ENCODE data around the gene MRPL19.

The MRPL19 gene

GRCh38 chr2:75614162-75614651, 32.4 kb upstream of the MRPL19 start:
- H3K4me1 ChIP-seq (ENCODE audit: control insufficient read depth, insufficient read depth, low read length), result no peaks in the 10 kb centered on the region
- 95 to 96% methylated on average over 5 of the region's 5 CpGs for WGBS, 2 experiments
- H3K27ac ChIP-seq (ENCODE audit: insufficient read depth, low read depth, low read length, poor library complexity, severe bottlenecking), result no peak overlapping the region
- no peak overlapping the region for H3K4me3 ChIP-seq (ENCODE audit: insufficient read depth, low read depth, low read length)
- H3K27me3 ChIP-seq (ENCODE audit: control insufficient read depth, insufficient read depth, low read length, poor library complexity, severe bottlenecking), result no peaks in the 10 kb centered on the region
- H3K36me3 ChIP-seq (ENCODE audit: control insufficient read depth, insufficient read depth, low read length), result no peaks in the 10 kb centered on the region
- no peaks in the 10 kb centered on the region for H3K9me3 ChIP-seq (ENCODE audit: control insufficient read depth, low read length)

- Histone ChIP-seq H3K27me3 (ENCODE audit: control insufficient read depth, insufficient read depth, low read length, poor library complexity, severe bottlenecking) (no peaks in the 10 kb centered on the region), H3K4me1 (ENCODE audit: control insufficient read depth, insufficient read depth, low read length) (no peaks in the 10 kb centered on the region), H3K36me3 (ENCODE audit: control insufficient read depth, insufficient read depth, low read length) (no peaks in the 10 kb centered on the region), H3K27ac (ENCODE audit: insufficient read depth, low read depth, low read length, poor library complexity, severe bottlenecking) (no peak overlapping the region), H3K4me3 (ENCODE audit: insufficient read depth, low read depth, low read length) (no peak overlapping the region), H3K9me3 (ENCODE audit: control insufficient read depth, low read length) (no peaks in the 10 kb centered on the region)
- 83% methylated on average over 2 of the region's 4 CpGs; no CpG with 5 or more reads in 1 of the 2 experiments for WGBS, 2 experiments
These were observed 30.2 kb upstream of the MRPL19 start for GRCh38 chr2:75616406-75616805.

DNA sequence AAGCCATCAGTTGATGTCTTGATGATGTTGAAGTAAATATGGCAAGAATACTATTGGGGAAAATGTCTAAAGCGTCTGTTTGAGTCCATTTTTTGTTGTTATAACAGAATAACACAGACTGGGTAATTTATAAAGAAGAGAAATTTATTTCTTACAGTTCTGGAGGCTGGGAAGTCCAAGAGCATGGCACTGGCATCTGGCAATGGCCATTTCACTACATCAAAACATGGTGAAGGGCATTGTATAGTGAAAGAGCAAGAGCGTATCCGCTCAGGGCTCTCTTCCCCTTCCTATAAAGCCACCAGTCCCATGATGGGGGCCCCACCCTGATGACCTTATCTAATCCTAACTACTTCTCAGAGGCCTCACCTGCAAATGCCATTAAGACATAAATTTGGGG, 29.6 kb upstream of the MRPL19 start:
- 87 to 91% methylated on average over 3 of the region's 3 CpGs for WGBS, 2 experiments
- Histone ChIP-seq H3K36me3 (ENCODE audit: control insufficient read depth, insufficient read depth, low read length) (no peaks in the 10 kb centered on the region), H3K4me3 (ENCODE audit: insufficient read depth, low read depth, low read length) (no peak overlapping the region)

DNA sequence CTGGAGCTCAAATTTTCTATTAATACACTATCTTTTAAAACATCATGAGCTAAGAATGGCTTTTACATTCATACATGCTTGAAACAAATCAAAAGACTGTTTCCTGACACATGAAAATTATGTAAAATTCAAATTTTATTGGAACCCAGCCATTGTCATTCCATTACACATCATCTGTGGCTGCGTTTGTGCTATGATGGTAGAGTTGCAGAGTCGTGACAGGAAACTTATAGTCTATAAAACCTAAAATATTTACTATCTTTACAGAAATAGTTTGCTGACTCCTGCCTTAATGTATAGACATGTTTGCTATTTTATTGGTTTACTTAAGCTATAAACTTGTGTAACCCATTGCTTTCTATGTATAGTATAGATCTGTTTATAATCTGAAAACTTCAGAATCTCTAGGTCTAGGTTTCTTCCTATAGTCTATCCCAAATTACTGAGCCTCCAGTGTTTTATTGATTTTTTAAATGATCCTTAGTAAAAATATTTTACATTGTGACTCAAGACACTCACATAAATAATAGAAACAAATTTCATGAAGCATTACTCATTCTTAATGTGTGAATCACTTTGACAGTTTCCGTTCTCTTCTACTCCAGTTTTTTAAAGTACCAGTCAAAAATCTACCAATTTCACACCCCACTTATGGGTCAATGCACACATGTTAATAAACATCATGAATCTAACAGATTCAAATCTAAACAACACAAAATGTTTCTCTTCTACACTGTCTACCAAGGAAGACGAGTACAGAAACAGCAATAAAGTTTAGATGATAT, 26.4 kb upstream of the MRPL19 start:
- 92 to 96% methylated on average over 2 to 4 of the region's 4 CpGs for WGBS, 2 experiments
- H3K27me3 ChIP-seq (ENCODE audit: control insufficient read depth, insufficient read depth, low read length, poor library complexity, severe bottlenecking), result no peaks in the 10 kb centered on the region

More for the DNA sequence above, 29.6 kb upstream of the MRPL19 start:
- Histone ChIP-seq H3K9me3 (ENCODE audit: control insufficient read depth, low read length) (no peaks in the 10 kb centered on the region), H3K27ac (ENCODE audit: insufficient read depth, low read depth, low read length, poor library complexity, severe bottlenecking) (no peak overlapping the region), H3K4me1 (ENCODE audit: control insufficient read depth, insufficient read depth, low read length) (no peaks in the 10 kb centered on the region), H3K27me3 (ENCODE audit: control insufficient read depth, insufficient read depth, low read length, poor library complexity, severe bottlenecking) (no peaks in the 10 kb centered on the region)

GRCh38 chr2:75621228-75621627, 25.4 kb upstream of the MRPL19 start:
- Histone ChIP-seq H3K4me1 (ENCODE audit: control insufficient read depth, insufficient read depth, low read length) (no peaks in the 10 kb centered on the region), H3K9me3 (ENCODE audit: control insufficient read depth, low read length) (no peaks in the 10 kb centered on the region), H3K4me3 (ENCODE audit: insufficient read depth, low read depth, low read length) (no peak overlapping the region), H3K36me3 (ENCODE audit: control insufficient read depth, insufficient read depth, low read length) (no peaks in the 10 kb centered on the region), H3K27me3 (ENCODE audit: control insufficient read depth, insufficient read depth, low read length, poor library complexity, severe bottlenecking) (no peaks in the 10 kb centered on the region), H3K27ac (ENCODE audit: insufficient read depth, low read depth, low read length, poor library complexity, severe bottlenecking) (no peak overlapping the region)
- 91% methylated on average over 3 to 4 of the region's 4 CpGs for WGBS, 2 experiments

More for the DNA sequence above, 26.4 kb upstream of the MRPL19 start:
- H3K27ac ChIP-seq (ENCODE audit: insufficient read depth, low read depth, low read length, poor library complexity, severe bottlenecking), result no peak overlapping the region
- no peaks in the 10 kb centered on the region for H3K4me1 ChIP-seq (ENCODE audit: control insufficient read depth, insufficient read depth, low read length)
- no peaks in the 10 kb centered on the region for H3K36me3 ChIP-seq (ENCODE audit: control insufficient read depth, insufficient read depth, low read length)
- H3K4me3 ChIP-seq (ENCODE audit: insufficient read depth, low read depth, low read length), result no peak overlapping the region
- no peaks in the 10 kb centered on the region for H3K9me3 ChIP-seq (ENCODE audit: control insufficient read depth, low read length)

DNA sequence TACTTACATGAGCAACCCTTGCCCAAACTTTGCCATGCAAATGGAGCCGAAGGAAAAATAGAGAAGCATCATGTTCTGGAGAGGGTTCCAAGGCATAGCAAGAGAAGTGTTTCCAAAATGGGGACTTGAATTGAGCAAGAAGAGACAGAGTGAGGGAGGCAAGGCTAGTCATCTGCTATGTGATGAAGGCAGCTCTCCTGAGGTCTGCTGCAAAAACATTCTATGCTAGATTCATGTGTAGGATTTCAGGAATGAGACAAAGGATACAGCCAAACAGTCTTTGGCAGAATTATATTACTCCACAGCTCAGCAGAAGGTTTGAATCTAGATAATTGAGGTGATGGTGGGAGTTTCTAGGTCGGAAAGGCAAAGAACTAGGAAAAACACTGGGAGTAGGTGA, 24.1 kb upstream of the MRPL19 start:
- H3K27me3 ChIP-seq (ENCODE audit: control insufficient read depth, insufficient read depth, low read length, poor library complexity, severe bottlenecking), result no peaks in the 10 kb centered on the region
- H3K27ac ChIP-seq (ENCODE audit: insufficient read depth, low read depth, low read length, poor library complexity, severe bottlenecking), result no peak overlapping the region
- no peaks in the 10 kb centered on the region for H3K9me3 ChIP-seq (ENCODE audit: control insufficient read depth, low read length)
- no peaks in the 10 kb centered on the region for H3K4me1 ChIP-seq (ENCODE audit: control insufficient read depth, insufficient read depth, low read length)
- H3K4me3 ChIP-seq (ENCODE audit: insufficient read depth, low read depth, low read length), result no peak overlapping the region
- 69 to 93% methylated on average over 2 of the region's 2 CpGs for WGBS, 2 experiments
- no peaks in the 10 kb centered on the region for H3K36me3 ChIP-seq (ENCODE audit: control insufficient read depth, insufficient read depth, low read length)

GRCh38 chr2:75622929-75623328, 23.7 kb upstream of the MRPL19 start:
- 87 to 93% methylated on average over 3 of the region's 3 CpGs for WGBS, 2 experiments
- H3K27me3 ChIP-seq (ENCODE audit: control insufficient read depth, insufficient read depth, low read length, poor library complexity, severe bottlenecking), result no peaks in the 10 kb centered on the region
- no peaks in the 10 kb centered on the region for H3K36me3 ChIP-seq (ENCODE audit: control insufficient read depth, insufficient read depth, low read length)
- no peak overlapping the region for H3K4me3 ChIP-seq (ENCODE audit: insufficient read depth, low read depth, low read length)
- no peaks in the 10 kb centered on the region for H3K9me3 ChIP-seq (ENCODE audit: control insufficient read depth, low read length)
- no peaks in the 10 kb centered on the region for H3K4me1 ChIP-seq (ENCODE audit: control insufficient read depth, insufficient read depth, low read length)
- no peak overlapping the region for H3K27ac ChIP-seq (ENCODE audit: insufficient read depth, low read depth, low read length, poor library complexity, severe bottlenecking)

GRCh38 chr2:75627902-75628504, 18.6 kb upstream of the MRPL19 start:
- Histone ChIP-seq H3K36me3 (ENCODE audit: control insufficient read depth, insufficient read depth, low read length) (no peaks in the 10 kb centered on the region), H3K4me3 (ENCODE audit: insufficient read depth, low read depth, low read length) (no peak overlapping the region), H3K4me1 (ENCODE audit: control insufficient read depth, insufficient read depth, low read length) (no peaks in the 10 kb centered on the region), H3K27me3 (ENCODE audit: control insufficient read depth, insufficient read depth, low read length, poor library complexity, severe bottlenecking) (no peaks in the 10 kb centered on the region), H3K9me3 (ENCODE audit: control insufficient read depth, low read length) (no peaks in the 10 kb centered on the region), H3K27ac (ENCODE audit: insufficient read depth, low read depth, low read length, poor library complexity, severe bottlenecking) (no peak overlapping the region)
- WGBS, 2 experiments, result 9 to 11% methylated on average over 3 to 4 of the region's 4 CpGs

DNA sequence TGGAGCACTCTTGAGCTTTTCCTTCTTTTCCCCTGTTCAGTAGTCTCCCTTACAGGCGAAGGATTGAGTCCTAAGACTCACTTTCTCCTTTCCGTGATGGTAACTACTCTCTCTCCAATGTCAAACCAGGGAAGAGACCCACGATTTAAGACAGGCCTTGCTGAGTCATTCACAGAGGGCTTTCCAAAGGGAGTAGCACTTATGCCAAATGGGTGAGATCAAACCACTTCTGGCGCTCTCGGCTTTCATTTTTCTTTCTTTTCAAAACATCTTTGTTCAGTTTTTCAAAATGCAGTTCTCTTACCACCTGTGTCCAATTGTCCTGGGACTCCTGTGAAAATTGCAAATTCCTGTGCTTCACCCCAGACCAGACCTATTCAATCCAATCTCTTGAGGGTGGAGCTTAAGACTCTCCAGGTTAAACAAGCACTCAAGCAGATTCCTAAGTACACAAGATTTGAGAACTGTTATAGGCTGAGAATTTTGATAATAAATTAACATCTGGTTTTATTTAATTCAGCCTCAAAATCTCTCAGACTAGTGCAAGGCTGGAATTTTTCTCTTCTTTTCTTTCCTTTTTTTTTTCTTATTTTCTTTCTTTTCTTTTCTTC, 14.4 kb upstream of the MRPL19 start:
- Histone ChIP-seq H3K4me1 (ENCODE audit: control insufficient read depth, insufficient read depth, low read length) (no peaks in the 10 kb centered on the region), H3K9me3 (ENCODE audit: control insufficient read depth, low read length) (no peaks in the 10 kb centered on the region), H3K27ac (ENCODE audit: insufficient read depth, low read depth, low read length, poor library complexity, severe bottlenecking) (no peak overlapping the region), H3K36me3 (ENCODE audit: control insufficient read depth, insufficient read depth, low read length) (no peaks in the 10 kb centered on the region), H3K4me3 (ENCODE audit: insufficient read depth, low read depth, low read length) (no peak overlapping the region), H3K27me3 (ENCODE audit: control insufficient read depth, insufficient read depth, low read length, poor library complexity, severe bottlenecking) (no peaks in the 10 kb centered on the region)
- WGBS, 2 experiments, result 83 to 88% methylated on average over 5 of the region's 5 CpGs

- H3K27ac ChIP-seq (ENCODE audit: insufficient read depth, low read depth, low read length, poor library complexity, severe bottlenecking), result no peak overlapping the region
- 92 to 100% methylated on average over 1 of the region's 1 CpG for WGBS, 2 experiments
- H3K9me3 ChIP-seq (ENCODE audit: control insufficient read depth, low read length), result no peaks in the 10 kb centered on the region
- H3K27me3 ChIP-seq (ENCODE audit: control insufficient read depth, insufficient read depth, low read length, poor library complexity, severe bottlenecking), result no peaks in the 10 kb centered on the region
- no peaks in the 10 kb centered on the region for H3K36me3 ChIP-seq (ENCODE audit: control insufficient read depth, insufficient read depth, low read length)
- H3K4me3 ChIP-seq (ENCODE audit: insufficient read depth, low read depth, low read length), result no peak overlapping the region
- H3K4me1 ChIP-seq (ENCODE audit: control insufficient read depth, insufficient read depth, low read length), result no peaks in the 10 kb centered on the region
These were observed 13.8 kb upstream of the MRPL19 start for GRCh38 chr2:75632813-75633212.
